K562 (cell line): Measurements from ENCODE around the gene DHRS13. TPM values are rescaled to one million over a fixed set of nuclear protein-coding genes. Genes with fewer than 3 reads are reported as not detected.

Source experiments
- AFF1 ChIP-seq, 2 experiments: fragments of 450-650 bp; IDR thresholded peaks; 2 replicates each; pipeline ENCODE4 v1.6.1; 2018; ENCODE audit warnings: mild to moderate bottlenecking in 2 of 2, low read depth in 1 of 2; ENCODE audit not compliant: partially characterized antibody in 2 of 2
- CAMTA2 ChIP-seq: fragments of 250-450 bp; sonication (Bioruptor Pico); conservative IDR thresholded peaks from 2 replicates; pipeline ENCODE4 v1.5.1; 2022
- MYNN ChIP-seq, 2 experiments: sonication (generic); formaldehyde crosslinking in 1 of 2; IDR thresholded peaks; 2 replicates each; pipeline versions ENCODE4 v1.5.0 to v1.6.1; 2016 to 2020; ENCODE audit warnings: antibody characterized with exemption in 1 of 2, missing genetic modification reagents in 1 of 2
- NONO ChIP-seq, 2 experiments: fragments of 200-400 bp in 1 of 2; fragments of 450-650 bp in 1 of 2; formaldehyde crosslinking in 1 of 2; IDR thresholded peaks; 2 replicates each; pipeline ENCODE4 v1.6.1; 2017; ENCODE audit warnings: low read depth in 2 of 2, mild to moderate bottlenecking in 2 of 2, moderate library complexity in 2 of 2, low read length in 1 of 2
- RBM39 ChIP-seq: fragments of 200-400 bp; formaldehyde crosslinking; optimal IDR thresholded peaks from 2 replicates; pipeline ENCODE3; 2018; ENCODE audit warnings: low read depth, low read length
- TEAD4 ChIP-seq, 2 experiments: sonication (generic) in 1 of 2; formaldehyde crosslinking in 1 of 2; IDR thresholded peaks; 2 replicates each; pipeline versions ENCODE4 v1.6.1 to v1.8.0; 2012 to 2022; ENCODE audit warnings: borderline replicate concordance in 1 of 2, inconsistent platforms in 1 of 2, low read length in 1 of 2, mild to moderate bottlenecking in 1 of 2, missing genetic modification reagents in 1 of 2
- TFAP4 ChIP-seq: sonication (generic); formaldehyde crosslinking; IDR thresholded peaks from 2 replicates; pipeline ENCODE4 v1.8.0; 2022; ENCODE audit warnings: missing genetic modification reagents, mild to moderate bottlenecking, moderate library complexity, borderline replicate concordance
- ZBTB1 ChIP-seq: sonication (generic); formaldehyde crosslinking; IDR thresholded peaks from 2 replicates; pipeline ENCODE4 v1.8.1; 2023; ENCODE audit warnings: missing genetic modification reagents, low read depth, mild to moderate bottlenecking, borderline replicate concordance
- ZBTB40 ChIP-seq, 2 experiments: fragments of 450-650 bp in 1 of 2; sonication (generic) in 1 of 2; formaldehyde crosslinking in 1 of 2; IDR thresholded peaks; 2 replicates each; pipeline versions ENCODE4 v1.7.1 to v1.9.0; 2016 to 2022; ENCODE audit warnings: inconsistent platforms in 1 of 2, mild to moderate bottlenecking in 1 of 2, missing genetic modification reagents in 1 of 2
- ZFP30 ChIP-seq: fragments of 250-450 bp; sonication (Bioruptor Pico); IDR thresholded peaks from 2 replicates; pipeline ENCODE4 v1.8.0; 2022; ENCODE audit warnings: moderate library complexity, mild to moderate bottlenecking, inconsistent platforms, borderline replicate concordance
- polyA plus RNA-seq, 8 experiments: library from polyadenylated mRNA; depleted of rRNA in 4 of 8; stranded (reverse) in 5 of 8; unstranded in 3 of 8; fragments of >200 nt; fragmentation: Nextera tagmentation in 2 of 8; fragmentation: Illumina TruSeq in 1 of 8; extraction: Ambion mirVana in 2 of 8; extraction: Trizol in 1 of 8; gene quantifications; 2 replicates each; pipeline versions ENCODE4 v1.2.1 to v1.2.3, GENCODE V29; 2011 to 2014; ENCODE audit warnings: inconsistent platforms in 1 of 8, missing spikeins in 1 of 8
- total RNA-seq, 7 experiments: library from RNA; depleted of rRNA in 6 of 7; stranded (reverse); fragments of >200 nt in 6 of 7; fragmentation: Illumina TruSeq in 2 of 7; extraction: Trizol in 2 of 7; gene quantifications; 2 replicates each; pipeline versions ENCODE4 v1.2.1 to v1.2.3, GENCODE V29; 2011 to 2021; ENCODE audit warnings: low replicate concordance in 1 of 7

Gene DHRS13
- total and polyA plus RNA-seq, 9 of the 15 experiments (the other 6 are each of a cell fraction or from before 2014, with no cell fraction given) = 0.32 to 52.3 (median 34.3) TPM; not detected in 1

- TF ChIP-seq AFF1 (IDR thresholded peaks at IDR 0.05; ENCODE audit: low read depth in 1 of 2, partially characterized antibody in 2 of 2) (peak in 1 of 2 experiments; percentile 45), ZFP30 (CRISPR knock-in tag) (no peak), MYNN (IDR thresholded peaks at IDR 0.05) (peak; percentile 52; the same call in 1 of the 2 replicates), MYNN (CRISPR knock-in tag; IDR thresholded peaks at IDR 0.05) (no peak), ZBTB40 (IDR thresholded peaks at IDR 0.05) (no peak), ZBTB40 (CRISPR knock-in tag; IDR thresholded peaks at IDR 0.05) (no peak), RBM39 (no peak), TEAD4 (IDR thresholded peaks at IDR 0.05; ENCODE audit: low read length) (peak; percentile 35; the same call in 1 of the 2 replicates), TEAD4 (CRISPR knock-in tag; IDR thresholded peaks at IDR 0.05; ENCODE audit: borderline replicate concordance) (no peak), NONO (IDR thresholded peaks at IDR 0.05; ENCODE audit: low read depth in 2 of 2, low read length in 1 of 2) (no peak), CAMTA2 (CRISPR knock-in tag) (no peak), TFAP4 (peak; percentile 87), ZBTB1 (CRISPR knock-in tag) (no peak)
Observed at GRCh38 chr17:28907709-28908475, 5.0 kb upstream of the DHRS13 start (continued).
